ENCODE results near the gene ARMC7. TPM values are rescaled to one million over a fixed set of nuclear protein-coding genes. Genes with fewer than 3 reads are reported as not detected.

Gene ARMC7
- total RNA-seq, 2 donors from 2014 or later, result 20.0 to 26.6 TPM

- H3K27ac ChIP-seq (ENCODE audit: low read depth, low read length), result peak overlapping the region; percentile 77
- H3K27me3 Mint-ChIP-seq (ENCODE audit: insufficient read depth), result no peaks in the 10 kb centered on the region
- H3K4me1 Mint-ChIP-seq, result peaks cover 21% of the 10 kb centered on the region
- no peaks in the 10 kb centered on the region for H3K27me3 ChIP-seq (ENCODE audit: control insufficient read depth, insufficient read depth, low read length, poor library complexity, severe bottlenecking)
- WGBS, 2 experiments (ENCODE audit: insufficient coverage in 1 of 2, insufficient read length in 1 of 2), result 0% methylated on average over 22 to 28 of the region's 28 CpGs
- H3K36me3 ChIP-seq (ENCODE audit: control insufficient read depth, insufficient read depth, low read length), result peaks cover 23% of the 10 kb centered on the region
- peak overlapping the region; percentile 92 for H3K27ac Mint-ChIP-seq
- H3K9ac ChIP-seq (ENCODE audit: extremely low read depth, low read length, poor library complexity, severe bottlenecking), result peak overlapping the region; percentile 91
- TF ChIP-seq, protein P1, sequence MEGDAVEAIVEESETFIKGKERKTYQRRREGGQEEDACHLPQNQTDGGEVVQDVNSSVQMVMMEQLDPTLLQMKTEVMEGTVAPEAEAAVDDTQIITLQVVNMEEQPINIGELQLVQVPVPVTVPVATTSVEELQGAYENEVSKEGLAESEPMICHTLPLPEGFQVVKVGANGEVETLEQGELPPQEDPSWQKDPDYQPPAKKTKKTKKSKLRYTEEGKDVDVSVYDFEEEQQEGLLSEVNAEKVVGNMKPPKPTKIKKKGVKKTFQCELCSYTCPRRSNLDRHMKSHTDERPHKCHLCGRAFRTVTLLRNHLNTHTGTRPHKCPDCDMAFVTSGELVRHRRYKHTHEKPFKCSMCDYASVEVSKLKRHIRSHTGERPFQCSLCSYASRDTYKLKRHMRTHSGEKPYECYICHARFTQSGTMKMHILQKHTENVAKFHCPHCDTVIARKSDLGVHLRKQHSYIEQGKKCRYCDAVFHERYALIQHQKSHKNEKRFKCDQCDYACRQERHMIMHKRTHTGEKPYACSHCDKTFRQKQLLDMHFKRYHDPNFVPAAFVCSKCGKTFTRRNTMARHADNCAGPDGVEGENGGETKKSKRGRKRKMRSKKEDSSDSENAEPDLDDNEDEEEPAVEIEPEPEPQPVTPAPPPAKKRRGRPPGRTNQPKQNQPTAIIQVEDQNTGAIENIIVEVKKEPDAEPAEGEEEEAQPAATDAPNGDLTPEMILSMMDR (conservative IDR thresholded peaks at IDR 0.05), result no peak
- H3K4me3 ChIP-seq (ENCODE audit: low read length), result peak overlapping the region; percentile 94
- peak overlapping the region; percentile 96 for H3K4me3 Mint-ChIP-seq
- peak; percentile 86 for DNase-seq
- H3K4me1 ChIP-seq (ENCODE audit: control insufficient read depth, insufficient read depth, low read length), result peaks cover 3% of the 10 kb centered on the region
- H3K9me3 ChIP-seq (ENCODE audit: control insufficient read depth, low read length), result no peaks in the 10 kb centered on the region
- H3K9me3 Mint-ChIP-seq, result no peaks in the 10 kb centered on the region
- H3K36me3 Mint-ChIP-seq (ENCODE audit: low read depth), result peaks cover 12% of the 10 kb centered on the region
These were observed 43.4 kb downstream of the ARMC7 start for GRCh38 chr17:75152922-75153779.

GRCh38 chr17:75153780-75154194 is 44.0 kb downstream of the ARMC7 start:
- no peaks in the 10 kb centered on the region for H3K9me3 ChIP-seq (ENCODE audit: control insufficient read depth, low read length)
- Mint-ChIP-seq H3K27ac (peak overlapping the region; percentile 92), H3K4me3 (peak overlapping the region; percentile 96), H3K4me1 (peaks cover 21% of the 10 kb centered on the region), H3K36me3 (ENCODE audit: low read depth) (peaks cover 9% of the 10 kb centered on the region), H3K27me3 (ENCODE audit: insufficient read depth) (no peaks in the 10 kb centered on the region), H3K9me3 (no peaks in the 10 kb centered on the region)
- DNase-seq, result peak; percentile 73
- peak overlapping the region; percentile 94 for H3K4me3 ChIP-seq (ENCODE audit: low read length)
- H3K9ac ChIP-seq (ENCODE audit: extremely low read depth, low read length, poor library complexity, severe bottlenecking), result peak overlapping the region; percentile 91
- no peaks in the 10 kb centered on the region for H3K27me3 ChIP-seq (ENCODE audit: control insufficient read depth, insufficient read depth, low read length, poor library complexity, severe bottlenecking)
- H3K27ac ChIP-seq (ENCODE audit: low read depth, low read length), result peak overlapping the region; percentile 77
- WGBS, 2 experiments (ENCODE audit: insufficient coverage in 1 of 2, insufficient read length in 1 of 2), result 0% methylated on average over 22 to 35 of the region's 35 CpGs
- H3K36me3 ChIP-seq (ENCODE audit: control insufficient read depth, insufficient read depth, low read length), result peaks cover 17% of the 10 kb centered on the region
- peaks cover 3% of the 10 kb centered on the region for H3K4me1 ChIP-seq (ENCODE audit: control insufficient read depth, insufficient read depth, low read length)
- TF ChIP-seq, protein P1 (conservative IDR thresholded peaks at IDR 0.05), result no peak

GRCh38 chr17:75154195-75155106 is 44.7 kb downstream of the ARMC7 start, which contains the start of gene JPT1:
JPT1 (minus strand) TSS chr17:75154512; CDS start chr17:75154397, 115 bp downstream.
- Histone ChIP-seq H3K9ac (ENCODE audit: extremely low read depth, low read length, poor library complexity, severe bottlenecking) (peak within 1 kb of the TSS; percentile 91), H3K9me3 (ENCODE audit: control insufficient read depth, low read length) (no peaks in the 10 kb centered on the region), H3K4me3 (ENCODE audit: low read length) (peak within 1 kb of the TSS; percentile 94), H3K27me3 (ENCODE audit: control insufficient read depth, insufficient read depth, low read length, poor library complexity, severe bottlenecking) (no peaks in the 10 kb centered on the region), H3K36me3 (ENCODE audit: control insufficient read depth, insufficient read depth, low read length) (peaks cover 16% of the 10 kb centered on the region), H3K4me1 (ENCODE audit: control insufficient read depth, insufficient read depth, low read length) (peaks cover 3% of the 10 kb centered on the region), H3K27ac (ENCODE audit: low read depth, low read length) (peak within 1 kb of the TSS; percentile 77)
- peaks cover 21% of the 10 kb centered on the region for H3K4me1 Mint-ChIP-seq
- H3K27me3 Mint-ChIP-seq (ENCODE audit: insufficient read depth), result no peaks in the 10 kb centered on the region
- no peaks in the 10 kb centered on the region for H3K9me3 Mint-ChIP-seq
- peak within 1 kb of the TSS; percentile 92 for H3K27ac Mint-ChIP-seq
- TF ChIP-seq, protein P1 (conservative IDR thresholded peaks at IDR 0.05), result no peak
- WGBS, 2 experiments (ENCODE audit: insufficient coverage in 1 of 2, insufficient read length in 1 of 2), result 0 to 2% methylated on average over 16 to 67 of the region's 67 CpGs
- peaks cover 9% of the 10 kb centered on the region for H3K36me3 Mint-ChIP-seq (ENCODE audit: low read depth)
- H3K4me3 Mint-ChIP-seq, result peak within 1 kb of the TSS; percentile 96
- peak; percentile 100 for DNase-seq
